Left lung (tissue), 10 donors: ENCODE data around the gene PLCL2. TPM values are rescaled to one million over a fixed set of nuclear protein-coding genes. Genes with fewer than 3 reads are reported as not detected.

Experiments used
- ATAC-seq: fragments of 200-7000 bp; cut with Tn5 transposase; one replicate; pipeline ENCODE4 v1.9.1; 2020; ENCODE audit warnings: moderate library complexity
- DNase-seq, 4 donors: peaks; one replicate each; pipeline ENCODE4 v3.0.0-alpha.2; 2013 to 2020
- H3K27ac ChIP-seq, 2 donors: fragments of 200-600 bp; sonication (generic) in 1 of 2; one replicate each; pipeline versions ENCODE4 v1.5.0 to v1.8.0; 2020 to 2021
- H3K27me3 ChIP-seq, 2 donors: fragments of 200-600 bp; sonication (generic) in 1 of 2; one replicate each; pipeline versions ENCODE4 v1.5.0 to v1.8.0; 2020 to 2021
- H3K36me3 ChIP-seq, 2 donors: fragments of 200-600 bp; sonication (generic) in 1 of 2; one replicate each; pipeline versions ENCODE4 v1.5.0 to v1.8.0; 2020 to 2021
- H3K4me1 ChIP-seq, 2 donors: fragments of 200-600 bp; one replicate each; pipeline ENCODE4 v1.8.0; 2021
- H3K4me3 ChIP-seq, 2 donors: fragments of 200-600 bp; sonication (generic) in 1 of 2; one replicate each; pipeline versions ENCODE4 v1.5.0 to v1.8.0; 2020 to 2021; ENCODE audit warnings: mild to moderate bottlenecking in 1 of 2
- H3K9me3 ChIP-seq, 2 donors: fragments of 200-600 bp; sonication (generic) in 1 of 2; one replicate each; pipeline versions ENCODE4 v1.5.0 to v1.8.0; 2020 to 2021
- intact Hi-C, 2 donors: fragments of 100-400 bp; cut with DNase I; formaldehyde crosslinking; loops; one replicate each; pipeline versions ENCODE4 v1.11.2 to v1.14.2; 2022
- polyA plus RNA-seq, 6 donors: library from polyadenylated mRNA; unstranded; fragments of 120-200 nt; gene quantifications; one replicate each; pipeline ENCODE4 v1.2.1, GENCODE V29; 2013; ENCODE audit not compliant: insufficient read length in 6 of 6
- total RNA-seq, 2 donors: library from RNA; stranded (reverse); fragmentation: NEBNext Ultra II Directional; extraction: Animal tissue kit (Norgen Biotek cat#: 25700); gene quantifications; one replicate each; pipeline ENCODE4 v1.2.1, GENCODE V29; 2021
- TF ChIP-seq, protein P1 (sequence below), 2 donors: fragments of 200-600 bp; sonication (generic) in 1 of 2; IDR thresholded peaks; one replicate each; pipeline versions ENCODE4 v1.5.0 to v1.8.0; 2021; ENCODE audit warnings: antibody characterized with exemption in 2 of 2
- donor health status: DM: no; HTN: yes; CAD: no.
- donor health status: DM: no; HTN: no; CAD: no.

The PLCL2 gene
- total and polyA plus RNA-seq, 8 donors, result 7.8 to 15.7 (median 10.1) TPM

DNA sequence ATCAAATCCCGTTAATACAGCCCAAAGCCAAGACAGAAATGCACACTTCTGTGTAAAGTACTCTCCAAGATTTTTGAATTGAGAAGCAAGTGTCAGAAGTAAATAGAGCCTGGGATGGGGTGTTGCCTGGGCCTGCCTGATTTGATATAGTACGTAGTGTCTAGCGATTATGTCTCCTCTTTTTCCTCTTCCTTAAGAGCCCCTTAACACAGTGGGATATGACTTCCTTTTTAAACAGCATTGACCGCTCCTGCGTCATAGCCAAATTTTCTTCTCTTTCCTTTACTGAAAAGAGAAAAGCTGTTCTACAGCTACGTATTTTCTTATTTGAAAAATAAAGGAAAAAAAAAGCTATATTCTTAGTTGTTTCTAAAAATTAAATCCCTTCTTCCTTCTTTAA lies 97.7 kb downstream of the PLCL2 start:
- Histone ChIP-seq H3K4me3 (no peak overlapping the region), H3K27me3 (no peaks in the 10 kb centered on the region), H3K27ac (no peak overlapping the region), H3K36me3 (no peaks in the 10 kb centered on the region), H3K9me3 (no peaks in the 10 kb centered on the region), H3K4me1 (no peaks in the 10 kb centered on the region)
- ATAC-seq (no peak), DNase-seq (no peak)
- TF ChIP-seq, protein P1, sequence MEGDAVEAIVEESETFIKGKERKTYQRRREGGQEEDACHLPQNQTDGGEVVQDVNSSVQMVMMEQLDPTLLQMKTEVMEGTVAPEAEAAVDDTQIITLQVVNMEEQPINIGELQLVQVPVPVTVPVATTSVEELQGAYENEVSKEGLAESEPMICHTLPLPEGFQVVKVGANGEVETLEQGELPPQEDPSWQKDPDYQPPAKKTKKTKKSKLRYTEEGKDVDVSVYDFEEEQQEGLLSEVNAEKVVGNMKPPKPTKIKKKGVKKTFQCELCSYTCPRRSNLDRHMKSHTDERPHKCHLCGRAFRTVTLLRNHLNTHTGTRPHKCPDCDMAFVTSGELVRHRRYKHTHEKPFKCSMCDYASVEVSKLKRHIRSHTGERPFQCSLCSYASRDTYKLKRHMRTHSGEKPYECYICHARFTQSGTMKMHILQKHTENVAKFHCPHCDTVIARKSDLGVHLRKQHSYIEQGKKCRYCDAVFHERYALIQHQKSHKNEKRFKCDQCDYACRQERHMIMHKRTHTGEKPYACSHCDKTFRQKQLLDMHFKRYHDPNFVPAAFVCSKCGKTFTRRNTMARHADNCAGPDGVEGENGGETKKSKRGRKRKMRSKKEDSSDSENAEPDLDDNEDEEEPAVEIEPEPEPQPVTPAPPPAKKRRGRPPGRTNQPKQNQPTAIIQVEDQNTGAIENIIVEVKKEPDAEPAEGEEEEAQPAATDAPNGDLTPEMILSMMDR (IDR thresholded peaks at IDR 0.05), result no peak
- intact Hi-C loops, result no loop called here

DNA sequence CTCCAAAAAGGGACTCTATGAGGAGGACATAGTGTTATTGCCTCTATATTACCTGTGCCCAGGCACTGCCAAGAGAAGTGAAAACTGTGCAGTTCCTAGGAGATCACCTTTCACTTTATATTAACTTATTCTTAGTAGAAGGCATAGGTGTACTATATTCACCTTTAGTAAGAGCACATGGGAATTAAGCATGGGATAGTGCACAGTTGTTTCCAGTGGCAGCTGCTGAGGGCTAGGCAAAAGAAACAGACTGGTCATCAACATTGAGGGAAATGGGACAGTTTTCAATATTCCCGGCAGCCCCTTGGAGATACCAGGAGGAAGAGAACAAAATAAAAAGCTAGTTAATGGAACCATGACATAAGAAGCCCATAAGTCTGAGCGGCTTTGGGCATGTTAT lies 100.9 kb downstream of the PLCL2 start:
- H3K4me1 ChIP-seq, result no peaks in the 10 kb centered on the region
- no peak overlapping the region for H3K27ac ChIP-seq
- no peak for ATAC-seq
- no peak for DNase-seq
- H3K36me3 ChIP-seq, result no peaks in the 10 kb centered on the region
- no peak overlapping the region for H3K4me3 ChIP-seq
- H3K9me3 ChIP-seq, result no peaks in the 10 kb centered on the region
- no peaks in the 10 kb centered on the region for H3K27me3 ChIP-seq
- TF ChIP-seq, protein P1 (IDR thresholded peaks at IDR 0.05), result no peak
- intact Hi-C loops, result no loop called here

DNA sequence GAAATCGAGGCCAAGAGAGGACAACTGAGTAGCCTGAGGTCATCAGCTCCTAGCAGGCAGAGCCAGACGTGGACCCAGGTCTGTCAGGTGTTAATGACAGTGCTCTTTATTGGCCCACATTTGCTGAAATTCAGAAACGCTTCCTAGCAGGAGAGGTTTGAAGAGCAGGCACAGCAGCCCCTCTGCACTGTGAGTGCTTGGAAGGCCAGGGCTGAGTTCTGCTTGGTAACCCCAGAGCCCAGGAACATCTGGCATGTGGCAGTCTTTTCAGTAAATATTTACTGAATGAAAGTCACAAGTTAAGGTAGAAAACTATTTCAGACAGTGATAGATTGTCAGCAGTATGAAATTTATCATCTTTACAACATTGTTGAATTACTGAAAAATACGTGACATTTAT lies 102.4 kb downstream of the PLCL2 start:
- no peak for ATAC-seq
- Histone ChIP-seq H3K36me3 (no peaks in the 10 kb centered on the region), H3K4me1 (no peaks in the 10 kb centered on the region), H3K9me3 (no peaks in the 10 kb centered on the region), H3K27ac (no peak overlapping the region), H3K4me3 (no peak overlapping the region), H3K27me3 (no peaks in the 10 kb centered on the region)
- TF ChIP-seq, protein P1 (IDR thresholded peaks at IDR 0.05), result no peak
- intact Hi-C loops, result no loop called here
- no peak for DNase-seq

DNA sequence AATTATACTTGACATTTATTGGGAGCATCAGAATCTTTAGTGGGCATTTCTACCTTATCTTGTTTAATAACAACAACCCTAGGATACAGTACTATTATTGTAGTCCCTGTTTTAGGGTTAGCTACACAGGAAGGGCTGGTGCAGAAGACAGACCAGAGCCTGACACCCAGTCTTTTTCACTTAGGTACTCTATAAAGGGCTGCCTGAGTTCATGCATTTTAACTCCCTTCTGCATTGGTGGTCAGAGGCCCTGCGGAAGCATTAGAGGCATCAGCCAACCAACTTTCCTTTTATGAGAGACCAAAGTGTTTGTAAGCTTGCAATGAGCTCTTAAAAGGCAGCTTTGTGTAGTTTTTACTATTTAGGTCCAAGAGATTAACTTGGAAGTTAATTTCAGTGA lies 105.4 kb downstream of the PLCL2 start:
- no peaks in the 10 kb centered on the region for H3K36me3 ChIP-seq

DNA sequence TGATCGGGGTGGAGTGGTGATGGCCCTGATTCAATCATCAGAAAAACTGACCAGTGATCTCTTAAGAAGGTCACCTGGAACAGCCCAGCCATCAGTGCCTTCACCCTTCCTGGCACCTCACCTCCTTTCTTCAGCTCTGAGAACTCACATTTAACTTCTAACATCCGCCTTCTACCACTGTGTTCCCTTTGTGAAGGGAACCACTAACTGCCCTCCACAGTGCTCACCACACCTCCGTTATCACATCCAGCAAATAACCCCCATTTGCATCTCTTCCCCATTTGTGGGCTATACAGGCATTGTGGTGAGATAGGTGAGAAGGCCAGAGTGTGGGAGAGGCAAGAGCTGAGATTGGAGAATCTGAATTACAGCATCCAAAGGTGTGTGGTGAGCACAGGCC lies 107.4 kb downstream of the PLCL2 start:
- no peak overlapping the region for H3K27ac ChIP-seq
- H3K4me3 ChIP-seq, result no peak overlapping the region
- no peaks in the 10 kb centered on the region for H3K4me1 ChIP-seq
- H3K36me3 ChIP-seq, result no peaks in the 10 kb centered on the region
- TF ChIP-seq, protein P1 (IDR thresholded peaks at IDR 0.05), result no peak
- intact Hi-C loops, result no loop called here
- ATAC-seq (no peak), DNase-seq (no peak)
- no peaks in the 10 kb centered on the region for H3K27me3 ChIP-seq
- H3K9me3 ChIP-seq, result no peaks in the 10 kb centered on the region

More for the DNA sequence above, 105.4 kb downstream of the PLCL2 start:
- Histone ChIP-seq H3K9me3 (no peaks in the 10 kb centered on the region), H3K27ac (no peak overlapping the region), H3K4me3 (no peak overlapping the region), H3K4me1 (no peaks in the 10 kb centered on the region), H3K27me3 (no peaks in the 10 kb centered on the region)
- DNase-seq (no peak), ATAC-seq (no peak)
- TF ChIP-seq, protein P1 (IDR thresholded peaks at IDR 0.05), result no peak
- intact Hi-C loops, result no loop called here
